ENCODE measurements around the gene GLMP.
"Not testable (repeated sequence)": the region's sequence is repeated elsewhere in the genome, so short reads cannot be mapped to it uniquely, and the experiment has no call there.

Gene GLMP

DNA sequence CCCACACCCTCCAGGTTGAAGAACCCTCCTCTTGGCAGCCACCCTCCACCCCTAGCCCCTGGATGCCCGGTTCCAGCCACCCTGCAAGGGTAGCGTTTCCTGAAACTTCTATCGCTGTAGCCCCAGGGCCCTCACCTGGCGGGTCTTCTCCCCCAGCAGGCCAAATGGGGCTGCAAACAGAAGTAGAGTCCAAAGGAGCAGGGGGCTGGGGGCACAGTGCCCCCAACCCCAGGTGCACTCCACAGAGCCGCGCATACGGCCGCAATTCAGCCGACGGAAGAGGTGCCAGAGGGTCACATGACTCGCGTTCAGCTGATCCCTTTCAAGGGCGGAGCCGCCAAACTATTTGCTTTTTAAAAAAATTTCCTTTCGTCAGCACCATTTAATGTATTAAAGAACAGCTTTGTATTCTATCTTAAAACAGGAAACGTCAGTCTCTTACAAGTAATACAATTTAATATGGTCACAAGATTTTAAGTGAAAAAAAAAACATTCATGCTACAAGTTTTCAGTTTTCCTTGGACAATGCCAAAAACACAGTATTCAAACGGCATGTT lies at the start of gene GLMP:
TSS of gene GLMP (minus strand) at position 289 of the 557 bp plus-strand sequence. CDS start at position 255, 34 bp downstream.
- peak; percentile 71 for DNase-seq

- DNase-seq: no peak
Measured at GRCh38 chr1:156344409-156344808, 48.9 kb upstream of the GLMP start.

GRCh38 chr1:156342166-156342955 lies 46.9 kb upstream of the GLMP start:
- no peak for DNase-seq

- peak; percentile 100 for DNase-seq
Measured at GRCh38 chr1:156338180-156338976, 42.9 kb upstream of the GLMP start, which contains the start of the genes CCT3 and TSACC. Gene CCT3, minus strand, starts transcription at chr1:156338292. Its CDS starts 108 bp downstream, at chr1:156338184. Gene TSACC, plus strand, starts transcription at chr1:156338526. Its CDS starts 1,232 bp downstream, at chr1:156339758.

DNA sequence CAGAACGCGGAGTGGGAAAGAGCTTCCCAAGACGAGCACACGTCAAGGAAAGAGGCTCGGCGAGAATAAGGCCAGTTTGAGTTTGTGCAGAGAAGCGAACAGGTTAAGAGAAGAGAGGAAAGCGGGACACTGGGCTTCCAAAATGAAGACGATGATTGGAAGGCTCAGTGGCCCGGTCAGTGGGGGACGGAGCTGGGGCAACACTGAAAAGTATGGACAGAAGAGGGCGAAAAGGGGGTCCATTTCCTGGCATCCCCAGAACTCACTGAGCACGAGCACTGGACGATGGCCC lies 42.4 kb upstream of the GLMP start:
- no peak for DNase-seq

GRCh38 chr1:156337052-156337887 lies 41.8 kb upstream of the GLMP start:
- peak; percentile 39 for DNase-seq

DNA sequence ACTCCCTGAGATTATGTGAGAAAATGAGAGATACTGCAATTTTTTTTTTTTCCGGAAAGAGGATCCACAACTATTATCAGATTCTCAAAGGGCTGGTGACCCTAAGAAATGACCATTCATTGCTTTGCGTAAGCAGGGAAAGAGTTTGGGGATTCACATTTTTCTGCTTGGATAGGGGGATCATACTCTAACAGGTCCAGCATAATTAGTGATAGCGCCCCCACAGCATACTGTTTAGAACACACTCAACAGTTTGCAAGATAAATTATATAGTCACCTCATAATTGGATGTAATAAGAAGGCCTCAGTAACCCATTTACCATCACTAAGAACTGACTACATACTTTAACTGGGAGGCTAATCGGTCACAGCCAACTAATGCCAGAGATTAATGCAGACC lies 40.8 kb upstream of the GLMP start:
- DNase-seq: no peak

DNA sequence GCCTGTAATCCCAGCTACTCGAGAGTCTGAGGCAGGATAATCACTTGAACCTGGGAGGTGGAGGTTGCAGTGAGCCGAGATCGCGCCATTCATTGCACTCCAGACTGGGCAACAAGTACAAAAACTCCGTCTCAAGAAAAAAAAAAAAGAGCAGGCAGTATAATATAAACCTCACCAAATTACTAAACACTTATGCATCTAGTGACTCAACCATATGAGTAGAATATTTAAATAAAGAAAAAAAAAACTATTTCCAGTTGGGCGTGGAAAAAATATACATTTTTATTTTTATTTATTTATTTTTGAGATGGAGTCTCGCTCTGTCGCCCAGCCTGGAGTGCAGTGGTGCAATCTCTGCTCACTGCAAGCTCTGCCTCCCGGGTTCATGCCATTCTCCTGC lies 27.7 kb upstream of the GLMP start:
- DNase-seq: not testable (repeated sequence)

DNA sequence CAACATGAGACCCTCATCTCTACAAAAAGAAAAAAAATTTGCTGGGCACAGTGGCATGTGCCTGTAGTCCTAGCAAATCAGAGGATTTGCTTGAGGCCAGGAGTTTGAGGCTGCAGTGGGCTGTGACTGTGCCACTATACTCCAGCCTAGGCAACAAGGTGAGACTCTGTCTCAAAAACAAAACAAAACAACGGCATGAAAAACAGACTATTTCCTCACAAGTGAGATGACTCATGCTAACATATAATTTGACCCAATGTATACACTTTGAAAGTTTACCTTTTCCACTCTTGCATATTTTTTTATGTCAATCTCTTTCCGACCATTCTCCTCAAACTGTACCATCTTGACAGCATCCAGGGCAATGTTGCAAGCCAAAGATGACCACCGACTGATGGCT lies 25.1 kb upstream of the GLMP start:
- DNase-seq: no peak

GRCh38 chr1:156319664-156320063 lies 24.2 kb upstream of the GLMP start:
- no peak for DNase-seq

DNA sequence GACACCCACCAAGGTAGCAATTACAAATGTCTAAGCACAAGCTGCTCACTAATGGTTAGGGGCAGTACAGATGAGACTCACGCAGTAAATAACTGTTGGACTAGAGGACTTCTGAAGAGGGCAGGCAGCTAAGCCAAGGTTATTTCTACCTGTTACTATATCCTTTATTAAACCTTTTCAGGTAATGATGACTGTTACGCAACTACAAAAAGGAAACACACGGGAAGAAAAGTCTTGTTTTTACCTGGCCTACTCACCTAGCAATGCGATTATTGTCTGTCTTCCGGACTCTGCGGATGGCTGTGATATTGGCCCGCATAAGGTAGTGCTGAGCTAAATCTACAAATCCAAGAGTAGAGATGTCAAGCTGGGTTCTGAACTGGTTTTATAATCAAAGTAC lies 21.4 kb upstream of the GLMP start:
- no peak for DNase-seq

DNA sequence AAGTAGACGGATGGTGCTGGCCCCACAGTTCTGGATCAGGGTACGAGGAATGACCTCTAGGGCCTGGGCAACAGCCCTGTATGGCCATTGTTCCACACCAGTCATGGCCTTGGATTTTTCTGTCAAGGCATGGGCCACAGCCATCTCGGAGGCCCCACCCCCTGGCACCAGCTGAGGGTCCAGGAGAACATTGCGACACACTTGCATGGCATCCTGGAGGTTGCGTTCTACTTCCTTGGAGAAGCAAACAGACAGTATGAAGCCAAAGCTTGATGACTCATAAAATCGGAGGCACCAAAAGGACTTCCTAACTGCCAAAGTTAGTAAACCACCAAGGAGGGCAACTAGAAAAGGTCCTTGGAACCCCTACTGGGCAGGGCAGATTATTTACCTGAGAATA lies 15.5 kb upstream of the GLMP start:
- DNase-seq: no peak

DNA sequence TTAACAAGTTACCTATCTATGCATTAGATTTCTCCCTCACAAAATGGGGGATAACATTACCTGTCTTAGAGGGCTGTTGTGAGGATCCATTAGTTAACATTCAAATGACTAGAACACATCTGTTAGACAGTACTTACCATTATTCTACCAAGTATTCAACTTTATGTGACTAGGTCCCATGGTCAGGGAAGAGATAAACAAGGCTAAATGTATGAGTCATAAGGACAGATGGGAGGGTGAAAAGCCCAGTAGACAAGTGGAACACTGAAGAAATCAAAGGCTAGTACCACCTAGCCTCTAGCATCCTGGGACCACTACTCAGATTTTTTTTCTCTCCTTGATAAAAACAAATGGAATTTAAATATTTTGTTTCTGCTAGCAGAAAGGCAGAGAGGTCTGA lies 12.6 kb upstream of the GLMP start:
- DNase-seq: no peak

GRCh38 chr1:156305215-156305614 lies 9.7 kb upstream of the GLMP start:
- no peak for DNase-seq

DNA sequence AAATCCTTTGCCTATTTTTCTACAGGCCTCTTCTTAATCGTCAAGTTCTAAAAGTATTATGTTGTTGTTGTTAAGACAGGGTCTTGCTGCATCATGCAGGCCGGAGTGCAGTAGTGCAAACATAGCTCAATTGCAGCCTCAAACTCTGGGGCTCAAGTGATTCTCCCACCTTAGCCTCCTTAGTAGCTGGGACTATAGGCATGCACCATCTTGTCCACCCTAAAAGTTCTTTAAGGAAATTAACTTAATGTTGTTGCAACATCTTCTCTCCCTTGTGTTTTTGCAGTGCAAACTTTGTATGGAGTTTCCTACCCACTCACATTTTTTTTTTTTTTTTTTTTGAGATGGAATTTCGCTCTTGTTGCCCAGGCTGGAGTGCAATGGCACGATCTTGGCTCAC lies 7.8 kb upstream of the GLMP start:
- no peak for DNase-seq

- no peak for DNase-seq
Measured at GRCh38 chr1:156298852-156299357, 3.4 kb upstream of the GLMP start, which contains the start of gene VHLL. Gene VHLL, minus strand, starts transcription at chr1:156299307. Its CDS starts 118 bp downstream, at chr1:156299189.

GRCh38 chr1:156293895-156294294 lies 1.6 kb downstream of the GLMP start:
- DNase-seq: no peak

GRCh38 chr1:156293098-156293434 lies 2.4 kb downstream of the GLMP start:
- DNase-seq: no peak

GRCh38 chr1:156291226-156292061 lies 4.0 kb downstream of the GLMP start:
- DNase-seq: peak; percentile 44

DNA sequence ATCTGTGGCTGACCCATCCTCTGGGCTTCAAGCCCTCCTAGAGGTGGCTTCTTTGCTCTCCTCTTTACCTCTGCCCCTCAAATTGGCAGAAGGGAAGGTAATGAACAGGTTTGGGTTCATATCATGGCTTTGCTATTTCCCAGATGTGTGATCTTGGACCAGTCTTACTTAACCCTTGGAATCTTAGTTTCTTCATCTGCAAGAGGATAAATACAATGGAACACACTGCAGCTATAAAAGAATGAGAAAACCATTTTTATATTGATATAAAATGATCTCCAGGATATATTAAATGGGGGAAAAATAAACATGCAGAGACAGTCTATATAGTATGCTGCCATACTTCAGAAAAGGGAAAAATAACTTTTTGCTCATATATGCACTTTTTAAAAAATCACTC lies 5.6 kb downstream of the GLMP start:
- no peak for DNase-seq

DNA sequence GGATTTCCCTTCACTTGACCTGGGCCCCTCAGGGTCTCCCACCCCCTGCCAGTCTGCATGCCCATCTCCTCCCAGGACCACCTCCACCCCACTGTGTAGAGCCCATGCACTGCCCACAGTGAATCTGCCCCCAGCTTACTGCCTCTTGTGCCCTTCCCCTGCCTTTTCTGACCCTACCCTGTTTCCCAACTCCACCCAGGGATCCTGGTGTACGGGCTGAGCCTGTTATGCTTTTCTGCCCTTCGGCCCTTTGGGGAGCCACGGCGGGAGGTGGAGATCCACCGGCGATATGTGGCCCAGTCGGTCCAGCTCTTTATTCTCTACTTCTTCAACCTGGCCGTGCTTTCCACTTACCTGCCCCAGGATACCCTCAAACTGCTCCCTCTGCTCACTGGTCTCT lies 9.4 kb downstream of the GLMP start:
- no peak for DNase-seq

- no peak for DNase-seq
Measured at GRCh38 chr1:156285437-156285836, 10.0 kb downstream of the GLMP start.
